HG03442 (cell line): Measurements from ENCODE around the gene TRAM1L1.

Source experiments
- ATAC-seq: cut with Tn5 transposase; IDR thresholded peaks from one replicate; pipeline ENCODE4 v1.9.1; 2021; ENCODE audit warnings: mild to moderate bottlenecking, moderate library complexity; ENCODE audit not compliant: unreplicated experiment

TRAM1L1 gene

GRCh38 chr4:117084866-117085701 lies at the start of gene TRAM1L1:
TSS of gene TRAM1L1 (minus strand) at chr4:117085576. CDS start at chr4:117085393, 183 bp downstream.
- ATAC-seq = no peak

DNA sequence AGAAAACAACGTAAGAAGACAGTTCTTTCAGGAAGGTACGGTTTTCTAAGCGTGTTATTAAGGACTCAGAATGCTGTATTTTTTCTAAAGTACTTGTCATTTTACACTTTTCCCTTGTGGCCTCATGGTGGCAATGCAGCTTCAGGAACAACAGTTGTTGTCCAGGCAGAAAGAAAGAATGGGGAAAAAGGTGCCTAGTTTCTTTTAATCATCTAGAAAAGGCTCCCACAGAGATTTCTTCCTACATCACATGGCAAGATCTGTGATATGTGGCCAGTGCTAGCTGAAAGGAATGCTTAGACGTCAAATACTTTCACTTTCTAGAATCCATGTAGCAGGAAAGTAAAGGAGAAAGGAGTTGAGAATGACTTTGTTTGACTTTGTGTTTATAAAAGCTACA lies 49.0 kb upstream of the TRAM1L1 start:
- ATAC-seq = no peak

- no peak for ATAC-seq
These were observed 11.5 kb upstream of the TRAM1L1 start for GRCh38 chr4:117096886-117097285.

DNA sequence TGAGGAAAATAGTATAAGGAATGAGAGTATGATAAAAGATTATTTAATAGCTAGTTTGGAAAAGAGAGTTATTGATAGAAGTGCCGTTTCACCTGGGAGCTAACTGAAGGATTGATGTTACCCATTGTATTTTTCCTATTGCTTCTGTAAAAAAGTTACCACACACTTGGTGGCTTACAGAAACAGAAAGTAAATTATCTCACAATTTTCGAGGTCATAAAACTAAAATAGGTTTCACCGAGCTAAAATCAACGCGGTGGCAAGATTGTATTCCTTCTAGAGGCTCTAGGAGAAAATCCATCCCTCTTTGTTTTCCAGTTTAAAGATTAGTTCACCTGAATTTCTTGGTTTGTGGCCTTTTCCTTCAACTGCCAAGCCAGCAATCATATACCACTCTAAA lies 11.1 kb upstream of the TRAM1L1 start:
- no peak for ATAC-seq

- ATAC-seq = no peak
These were observed 8.2 kb upstream of the TRAM1L1 start for GRCh38 chr4:117093571-117093970.

- ATAC-seq = no peak
These were observed 7.6 kb downstream of the TRAM1L1 start for GRCh38 chr4:117077760-117078159.

DNA sequence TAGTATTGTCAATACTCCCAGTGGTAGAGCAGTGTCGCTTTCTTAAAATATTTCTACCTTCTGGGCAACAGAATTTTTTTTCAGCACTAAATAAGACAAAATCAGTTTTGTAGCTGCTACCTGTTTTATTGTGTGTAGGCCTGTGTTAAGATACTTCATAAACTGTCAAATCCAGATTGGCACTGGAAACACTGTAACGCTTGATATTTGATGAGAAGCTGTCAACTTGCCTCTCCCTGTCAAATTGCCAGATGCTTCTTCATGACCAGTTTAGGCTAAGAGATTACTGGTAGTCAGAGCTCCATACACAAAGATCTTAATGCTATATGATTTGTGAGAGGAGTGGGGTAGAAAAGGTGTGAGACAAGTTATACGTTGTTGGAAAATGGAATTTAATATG lies 17.3 kb downstream of the TRAM1L1 start:
- ATAC-seq = no peak

DNA sequence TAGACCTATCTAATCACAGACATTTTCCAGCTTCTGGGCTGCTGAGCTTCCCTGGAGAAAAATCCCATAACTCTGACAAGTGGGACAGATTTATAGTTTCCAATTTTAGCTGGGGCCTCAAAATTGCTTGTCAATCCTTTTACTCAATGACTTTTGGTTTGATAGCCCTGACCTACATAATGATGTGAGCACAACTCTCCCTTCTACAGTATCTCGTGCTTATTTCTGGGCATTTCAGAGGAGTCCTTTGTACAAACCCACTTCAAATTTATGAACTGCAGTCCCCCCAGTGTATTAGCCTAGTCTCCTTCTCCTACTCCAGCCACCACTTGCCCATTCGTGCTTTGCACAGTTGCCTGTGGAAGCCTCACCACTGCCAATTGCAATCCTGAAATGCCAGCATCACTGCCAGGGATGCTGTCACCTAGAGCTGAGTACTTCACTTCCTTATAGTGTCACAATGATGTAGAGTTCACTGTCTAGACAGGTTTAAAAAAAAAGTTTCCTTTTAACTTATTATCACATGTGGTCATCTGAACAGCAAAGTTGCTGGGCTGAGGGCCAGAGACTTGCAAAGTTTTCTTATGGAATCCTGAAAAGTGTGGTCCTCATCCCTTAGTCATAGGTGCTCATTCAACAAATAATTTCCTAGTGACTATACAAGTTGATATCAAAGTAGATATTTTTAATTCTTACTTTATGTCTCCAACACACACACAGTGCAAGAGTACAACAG lies 21.2 kb downstream of the TRAM1L1 start:
- ATAC-seq = no peak

DNA sequence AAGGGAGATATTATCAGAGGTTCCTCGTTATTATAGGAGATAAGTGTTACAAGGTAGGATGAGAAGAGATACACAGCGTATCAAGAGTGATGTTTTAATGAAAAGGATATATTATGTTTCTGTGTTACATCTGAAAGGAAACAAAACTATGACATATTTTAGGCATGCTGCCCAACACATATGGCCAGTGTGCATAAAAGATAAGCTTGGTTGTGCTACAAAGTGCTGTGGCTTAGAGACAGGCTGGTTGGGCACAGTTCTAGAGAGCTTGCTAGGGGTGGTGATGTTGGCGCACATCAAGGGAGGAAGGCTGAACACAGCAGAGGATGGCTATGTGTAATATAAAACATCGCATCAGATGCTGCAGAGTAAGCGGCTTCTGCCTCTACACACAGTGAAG lies 42.4 kb downstream of the TRAM1L1 start:
- ATAC-seq = no peak
